ENCODE measurements around the gene MAD1L1.

MAD1L1 gene

GRCh38 chr7:2223321-2223720 lies 9.4 kb downstream of the MAD1L1 start:
- DNase-seq (ENCODE audit: low read depth, low spot score): no peak
- H3K4me3 ChIP-seq (ENCODE audit: low read length): no peak overlapping the region

- DNase-seq (ENCODE audit: low read depth, low spot score): no peak
- no peak overlapping the region for H3K4me3 ChIP-seq (ENCODE audit: low read length)
Observed at GRCh38 chr7:2222516-2222915, 10.2 kb downstream of the MAD1L1 start.

GRCh38 chr7:2220954-2221353 lies 11.8 kb downstream of the MAD1L1 start:
- DNase-seq (ENCODE audit: low read depth, low spot score): no peak
- H3K4me3 ChIP-seq (ENCODE audit: low read length): no peak overlapping the region

GRCh38 chr7:2220506-2220905 lies 12.2 kb downstream of the MAD1L1 start:
- H3K4me3 ChIP-seq (ENCODE audit: low read length): no peak overlapping the region
- no peak for DNase-seq (ENCODE audit: low read depth, low spot score)

GRCh38 chr7:2220030-2220429 lies 12.7 kb downstream of the MAD1L1 start:
- DNase-seq (ENCODE audit: low read depth, low spot score): no peak
- H3K4me3 ChIP-seq (ENCODE audit: low read length): no peak overlapping the region

GRCh38 chr7:2219606-2220005 lies 13.1 kb downstream of the MAD1L1 start:
- DNase-seq (ENCODE audit: low read depth, low spot score): no peak
- H3K4me3 ChIP-seq (ENCODE audit: low read length): no peak overlapping the region

GRCh38 chr7:2219136-2219535 lies 13.6 kb downstream of the MAD1L1 start:
- DNase-seq (ENCODE audit: low read depth, low spot score): no peak
- no peak overlapping the region for H3K4me3 ChIP-seq (ENCODE audit: low read length)

- DNase-seq (ENCODE audit: low read depth, low spot score): no peak
- no peak overlapping the region for H3K4me3 ChIP-seq (ENCODE audit: low read length)
Observed at GRCh38 chr7:2218444-2218785, 14.3 kb downstream of the MAD1L1 start.

- DNase-seq (ENCODE audit: low read depth, low spot score): no peak
- H3K4me3 ChIP-seq (ENCODE audit: low read length): no peak overlapping the region
Observed at GRCh38 chr7:2217716-2218443, 14.9 kb downstream of the MAD1L1 start.

GRCh38 chr7:2217206-2217605 lies 15.5 kb downstream of the MAD1L1 start:
- no peak overlapping the region for H3K4me3 ChIP-seq (ENCODE audit: low read length)
- no peak for DNase-seq (ENCODE audit: low read depth, low spot score)

- no peak overlapping the region for H3K4me3 ChIP-seq (ENCODE audit: low read length)
- DNase-seq (ENCODE audit: low read depth, low spot score): peak; percentile 28
Observed at GRCh38 chr7:2215851-2216250, 16.9 kb downstream of the MAD1L1 start.

- DNase-seq (ENCODE audit: low read depth, low spot score): peak; percentile 66
- no peak overlapping the region for H3K4me3 ChIP-seq (ENCODE audit: low read length)
Observed at GRCh38 chr7:2214636-2215035, 18.1 kb downstream of the MAD1L1 start.

- no peak for DNase-seq (ENCODE audit: low read depth, low spot score)
- no peak overlapping the region for H3K4me3 ChIP-seq (ENCODE audit: low read length)
Observed at GRCh38 chr7:2213551-2214215, 19.1 kb downstream of the MAD1L1 start.

GRCh38 chr7:2212906-2213305 lies 19.8 kb downstream of the MAD1L1 start:
- no peak overlapping the region for H3K4me3 ChIP-seq (ENCODE audit: low read length)
- DNase-seq (ENCODE audit: low read depth, low spot score): no peak

GRCh38 chr7:2211926-2212325 lies 20.8 kb downstream of the MAD1L1 start:
- no peak for DNase-seq (ENCODE audit: low read depth, low spot score)
- H3K4me3 ChIP-seq (ENCODE audit: low read length): no peak overlapping the region

GRCh38 chr7:2211259-2211880 lies 21.4 kb downstream of the MAD1L1 start:
- no peak overlapping the region for H3K4me3 ChIP-seq (ENCODE audit: low read length)
- no peak for DNase-seq (ENCODE audit: low read depth, low spot score)

GRCh38 chr7:2210551-2211258 lies 22.0 kb downstream of the MAD1L1 start:
- H3K4me3 ChIP-seq (ENCODE audit: low read length): no peak overlapping the region

GRCh38 chr7:2209961-2210323 lies 22.8 kb downstream of the MAD1L1 start:
- DNase-seq (ENCODE audit: low read depth, low spot score): no peak
- no peak overlapping the region for H3K4me3 ChIP-seq (ENCODE audit: low read length)

More at GRCh38 chr7:2210551-2211258, 22.0 kb downstream of the MAD1L1 start:
- no peak for DNase-seq (ENCODE audit: low read depth, low spot score)

GRCh38 chr7:2209146-2209960 lies 23.4 kb downstream of the MAD1L1 start:
- DNase-seq (ENCODE audit: low read depth, low spot score): no peak
- H3K4me3 ChIP-seq (ENCODE audit: low read length): no peak overlapping the region
